Measurements from ENCODE around the gene PIP5K1B. TPM values are rescaled to one million over a fixed set of nuclear protein-coding genes. Genes with fewer than 3 reads are reported as not detected.

Gene PIP5K1B
- polyA plus RNA-seq, 4 donors = 6.2 to 8.5 (median 7.9) TPM

- peak in 2 of 4 donors; percentile 10 to 12 for DNase-seq (ENCODE audit: low read depth in 4 of 4, low spot score in 3 of 4)
Observed at GRCh38 chr9:68706363-68707201, 1.5 kb downstream of the PIP5K1B start.

- DNase-seq (ENCODE audit: low read depth in 4 of 4, low spot score in 3 of 4) = no peak
Observed at GRCh38 chr9:68707801-68708488, 2.9 kb downstream of the PIP5K1B start.

GRCh38 chr9:68708513-68708912 is 3.5 kb downstream of the PIP5K1B start:
- DNase-seq (ENCODE audit: low read depth in 4 of 4, low spot score in 3 of 4) = no peak

DNA sequence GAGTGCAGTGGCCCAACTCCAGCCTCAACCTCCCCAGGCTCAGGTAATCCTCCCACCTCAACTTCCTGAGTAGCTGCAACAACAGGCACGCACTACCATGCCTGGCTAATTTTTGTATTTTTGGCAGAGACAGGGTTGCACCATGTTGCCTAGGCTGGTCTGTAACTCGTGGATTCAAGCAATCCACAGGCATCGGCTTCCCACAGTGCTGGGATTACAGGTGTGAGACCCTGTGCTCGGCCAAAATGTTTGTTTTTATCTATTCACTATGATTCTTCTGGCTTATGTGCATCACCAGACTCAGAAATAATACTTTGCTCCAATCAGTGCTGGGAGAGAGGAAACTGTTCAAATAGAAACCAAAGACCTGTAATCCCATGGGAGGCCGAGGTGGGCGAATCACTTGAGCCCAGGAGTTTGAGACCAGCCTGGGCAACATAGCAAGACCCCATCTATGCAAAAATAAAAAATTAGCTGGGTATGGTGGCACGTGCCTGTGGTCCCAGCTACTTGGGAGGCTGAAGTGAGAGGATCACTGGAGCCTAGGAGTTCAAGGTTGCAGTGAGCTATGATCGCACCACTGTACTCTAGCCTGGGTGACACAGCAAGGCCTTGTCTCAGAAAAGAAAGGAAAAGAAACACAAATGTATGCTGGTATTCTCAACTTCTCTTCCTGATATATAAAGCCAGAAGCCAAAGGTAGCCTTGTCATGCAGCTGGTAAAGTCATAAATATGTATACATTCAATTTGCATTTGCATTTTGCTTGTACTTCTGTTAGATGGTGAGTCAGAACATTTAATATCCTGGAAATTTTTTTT is 4.5 kb downstream of the PIP5K1B start:
- DNase-seq (ENCODE audit: low read depth in 4 of 4, low spot score in 3 of 4) = no peak

GRCh38 chr9:68710111-68710471 is 5.1 kb downstream of the PIP5K1B start:
- no peak for DNase-seq (ENCODE audit: low read depth in 4 of 4, low spot score in 3 of 4)

GRCh38 chr9:68711281-68711680 is 6.2 kb downstream of the PIP5K1B start:
- no peak for DNase-seq (ENCODE audit: low read depth in 4 of 4, low spot score in 3 of 4)

- no peak for DNase-seq (ENCODE audit: low read depth in 4 of 4, low spot score in 3 of 4)
Observed at GRCh38 chr9:68711932-68712331, 6.9 kb downstream of the PIP5K1B start.

DNA sequence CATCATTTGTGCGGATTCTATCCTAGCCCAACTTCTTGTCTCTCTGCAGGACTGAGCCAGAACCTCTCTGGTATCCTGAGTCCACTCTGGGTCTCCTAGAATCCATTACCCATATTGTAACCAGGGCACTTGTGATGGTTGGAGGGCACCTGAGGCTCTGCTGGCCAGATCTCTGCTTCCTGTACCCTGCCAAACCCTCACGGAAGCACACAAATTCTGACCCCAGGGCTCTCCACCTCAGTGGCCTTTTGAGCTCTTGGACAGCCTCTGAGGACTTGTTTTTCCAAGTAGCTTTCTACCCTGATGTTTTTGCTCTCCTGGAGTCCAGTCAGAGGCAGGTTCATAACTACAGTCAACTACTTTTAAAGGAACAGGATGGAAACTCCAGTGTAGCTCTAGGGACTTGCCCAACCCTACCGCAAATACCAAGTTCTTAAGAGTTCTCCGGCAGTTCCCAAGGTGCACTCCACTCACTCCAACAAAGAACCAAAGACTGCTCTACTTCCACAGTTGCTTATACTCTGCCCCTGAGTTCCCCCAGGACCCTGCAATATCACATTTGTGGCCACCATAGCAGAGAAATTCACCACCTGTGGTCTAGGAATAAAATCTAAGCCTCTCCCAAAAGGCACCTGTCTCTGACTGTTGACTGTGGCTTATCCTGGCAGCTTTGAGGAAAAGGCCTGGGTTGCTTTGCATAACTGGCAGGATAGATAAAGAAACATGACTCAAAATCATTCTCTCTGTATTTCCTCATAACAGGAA is 9.6 kb downstream of the PIP5K1B start:
- DNase-seq (ENCODE audit: low read depth in 4 of 4, low spot score in 3 of 4) = no peak

- no peak for DNase-seq (ENCODE audit: low read depth in 4 of 4, low spot score in 3 of 4)
Observed at GRCh38 chr9:68715181-68715456, 10.1 kb downstream of the PIP5K1B start.

DNA sequence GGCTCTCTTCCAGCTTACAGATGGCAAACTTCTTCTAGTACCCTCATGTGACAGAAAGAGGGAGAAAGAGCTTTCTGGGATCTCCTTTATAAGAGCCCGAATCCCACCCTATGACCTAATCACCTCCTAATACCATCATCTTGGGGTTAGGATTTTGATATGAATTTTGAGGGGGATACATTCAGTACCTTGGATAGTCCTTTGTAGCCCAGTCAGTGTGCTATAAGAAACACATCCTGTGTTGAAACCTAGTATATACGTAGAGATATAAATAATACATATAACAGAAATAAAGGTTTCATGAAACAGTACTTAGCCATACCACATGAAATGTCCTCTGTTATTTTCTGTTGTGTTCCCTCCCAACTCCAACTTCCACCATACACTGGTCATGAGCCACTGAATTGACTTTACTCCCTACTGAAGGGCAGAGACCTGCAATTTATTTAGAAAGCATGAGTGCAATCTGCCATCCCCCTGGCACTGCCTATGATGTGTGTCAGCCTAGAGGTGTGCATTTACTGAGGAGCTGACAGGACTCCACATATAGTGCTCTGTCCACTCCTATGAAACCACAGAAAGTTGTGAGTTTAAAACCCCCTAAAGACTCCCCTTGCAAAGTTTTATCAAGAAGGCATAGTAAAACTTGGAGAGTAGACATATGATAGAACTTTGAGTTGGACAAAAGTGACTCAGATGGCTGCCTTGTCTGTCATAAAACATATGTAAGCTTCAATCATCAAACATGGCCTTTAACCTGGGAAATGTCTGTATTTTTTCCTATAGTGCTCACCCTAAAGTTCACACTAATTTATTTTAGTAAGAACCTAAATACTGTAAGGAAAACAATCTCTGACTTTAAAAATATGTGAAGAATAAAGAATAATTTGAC is 12.8 kb downstream of the PIP5K1B start:
- no peak for DNase-seq (ENCODE audit: low read depth in 4 of 4, low spot score in 3 of 4)

DNA sequence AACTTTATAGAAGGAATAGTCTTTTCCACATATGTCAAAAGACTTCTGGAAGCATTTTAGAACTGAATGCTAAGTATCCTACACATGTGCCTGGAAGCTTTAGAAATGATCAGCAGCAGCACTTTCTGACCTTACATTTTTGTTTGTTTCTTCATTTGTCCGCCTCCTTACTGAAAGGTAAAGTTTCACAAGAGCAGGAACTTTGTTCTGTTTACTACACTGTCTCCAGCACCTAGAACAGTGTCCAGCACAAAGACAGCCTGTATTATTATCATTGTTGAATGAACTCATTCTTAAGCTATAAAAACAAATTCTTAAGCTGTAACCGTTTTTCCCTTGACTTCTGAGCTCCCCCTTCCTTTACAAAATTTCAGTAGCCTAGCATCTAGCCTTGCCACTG is 14.8 kb downstream of the PIP5K1B start:
- no peak for DNase-seq (ENCODE audit: low read depth in 4 of 4, low spot score in 3 of 4)

DNA sequence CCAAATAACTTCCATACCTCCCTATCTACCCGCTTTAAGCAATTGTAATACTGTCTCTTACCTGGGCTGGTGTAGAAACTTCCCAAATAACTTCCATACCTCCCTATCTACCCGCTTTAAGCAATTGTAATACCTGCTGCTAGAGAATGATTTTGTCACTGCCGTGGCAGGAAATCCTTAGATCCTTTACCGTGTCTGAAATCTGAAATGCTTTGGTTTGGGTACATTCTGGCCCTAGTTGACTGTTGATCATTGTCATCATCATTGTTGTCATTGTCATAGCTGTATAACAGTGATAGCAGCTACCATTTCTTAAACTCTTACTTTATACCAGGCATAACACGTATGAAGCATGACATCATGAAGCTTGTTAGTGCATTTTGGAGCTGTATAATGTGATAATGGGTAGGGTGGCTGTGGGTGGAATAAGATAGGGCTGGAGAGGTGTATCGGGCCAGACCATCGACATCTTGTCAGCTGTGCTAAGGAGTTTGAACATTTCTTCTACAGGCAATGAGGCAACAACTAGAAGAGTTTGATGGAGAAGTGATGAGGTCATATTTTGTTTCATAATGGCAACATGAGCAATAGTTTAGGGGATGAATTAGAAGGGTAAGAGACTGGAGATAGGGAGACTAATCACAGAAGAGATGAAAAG is 15.7 kb downstream of the PIP5K1B start:
- no peak for DNase-seq (ENCODE audit: low read depth in 4 of 4, low spot score in 3 of 4)

DNA sequence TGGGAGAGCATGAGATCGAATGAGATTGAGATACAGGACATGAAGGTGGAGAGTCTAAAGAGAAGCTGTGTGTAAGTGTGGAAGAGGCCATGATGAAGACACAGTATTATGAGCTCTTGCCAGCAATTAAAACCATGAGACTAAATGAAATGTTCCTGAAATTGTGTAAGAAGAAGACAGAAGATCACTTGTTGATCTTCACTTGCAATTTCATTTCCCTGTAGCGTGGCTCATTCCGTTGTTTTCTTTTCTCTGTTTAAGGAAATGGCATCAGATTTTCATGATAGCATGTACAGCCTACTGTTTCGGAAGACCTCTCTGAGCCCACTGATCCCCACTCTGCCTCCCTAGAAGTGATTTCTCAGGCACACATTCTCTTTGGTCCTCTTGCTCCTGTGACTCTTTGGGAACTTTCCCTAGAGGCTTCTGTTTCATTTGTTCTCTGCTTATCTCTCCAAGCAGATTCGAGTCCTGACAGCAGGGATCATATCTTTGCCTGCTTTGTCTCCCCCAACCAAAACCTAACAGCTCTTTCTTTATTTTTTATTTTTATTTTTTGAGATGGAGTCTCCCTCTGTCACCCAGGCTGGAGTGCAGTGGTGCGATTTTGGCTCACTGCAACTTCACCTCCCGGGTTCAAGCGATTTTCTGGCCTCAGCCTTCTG is 16.8 kb downstream of the PIP5K1B start:
- DNase-seq (ENCODE audit: low read depth in 4 of 4, low spot score in 3 of 4) = no peak

DNA sequence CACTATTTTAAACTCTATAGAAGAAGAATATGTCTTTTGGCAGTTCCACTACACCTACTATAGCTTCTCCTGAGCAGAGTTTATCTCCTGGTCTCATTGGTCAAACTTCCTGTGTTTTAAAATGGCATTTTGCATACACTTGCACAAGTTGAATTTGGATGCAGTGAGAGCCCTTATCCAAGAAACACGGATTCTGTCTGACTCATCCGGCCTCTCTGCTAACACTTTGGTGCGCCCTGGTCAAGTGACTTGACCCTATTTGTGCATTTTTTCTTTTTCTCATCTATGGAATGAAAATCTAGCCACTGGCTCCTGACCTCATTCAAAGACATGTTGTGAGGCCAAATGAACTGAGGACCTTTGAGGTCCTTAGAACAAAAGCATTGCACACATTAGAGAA is 20.0 kb downstream of the PIP5K1B start:
- DNase-seq (ENCODE audit: low read depth in 4 of 4, low spot score in 3 of 4) = no peak

- no peak for DNase-seq (ENCODE audit: low read depth in 4 of 4, low spot score in 3 of 4)
Observed at GRCh38 chr9:68726489-68726888, 21.4 kb downstream of the PIP5K1B start.

- no peak for DNase-seq (ENCODE audit: low read depth in 4 of 4, low spot score in 3 of 4)
Observed at GRCh38 chr9:68727636-68728035, 22.6 kb downstream of the PIP5K1B start.

- DNase-seq (ENCODE audit: low read depth in 4 of 4, low spot score in 3 of 4) = no peak
Observed at GRCh38 chr9:68728731-68729130, 23.7 kb downstream of the PIP5K1B start.

DNA sequence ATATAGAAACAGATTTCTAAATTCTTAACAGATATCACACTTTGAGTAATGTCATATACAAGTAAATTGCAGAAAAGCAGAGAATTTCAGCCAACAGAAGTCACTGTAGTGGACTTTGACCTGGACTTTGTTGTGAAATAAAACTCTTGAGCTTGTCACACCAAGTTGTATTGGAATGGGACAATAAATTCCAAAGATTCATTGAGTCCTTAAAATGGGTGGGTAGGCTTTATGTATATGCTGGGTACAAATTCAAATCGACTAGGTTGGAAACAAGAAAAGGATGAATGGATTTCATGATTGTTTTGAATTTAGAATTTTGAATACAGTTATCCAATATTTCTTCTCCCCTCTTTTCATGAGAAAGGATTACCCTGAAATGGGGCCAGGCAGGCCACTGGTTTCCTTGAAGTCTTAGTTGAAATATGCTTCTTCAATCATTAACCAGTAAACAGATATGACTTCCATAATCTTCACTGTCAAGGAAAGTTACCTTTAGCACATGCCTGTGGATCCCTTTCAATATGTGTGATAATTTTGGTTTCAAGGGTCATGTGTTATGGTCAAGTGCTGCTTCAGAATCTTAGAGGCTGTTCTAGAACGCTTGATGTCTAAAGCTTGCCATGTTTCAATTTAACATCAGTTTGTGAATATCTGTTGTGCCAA is 25.7 kb downstream of the PIP5K1B start:
- DNase-seq (ENCODE audit: low read depth in 4 of 4, low spot score in 3 of 4) = no peak
